PC-3 (cell line): ENCODE measurements around the gene ATN1.

Experiments
- CTCF ChIP-seq: fragments of 300-600 bp; sonication (generic); conservative IDR thresholded peaks from 2 replicates; pipeline ENCODE4 v1.5.1; 2017; ENCODE audit warnings: antibody characterized with exemption, low read depth, mild to moderate bottlenecking, low read length
- EZH2 ChIP-seq: fragments of 300-600 bp; sonication (generic); IDR thresholded peaks from one replicate; pipeline ENCODE4 v1.6.1; 2017; ENCODE audit warnings: antibody characterized with exemption, mild to moderate bottlenecking, low read length; ENCODE audit not compliant: unreplicated experiment
- EZH2phosphoT487 ChIP-seq: fragments of 300-600 bp; sonication (generic); IDR thresholded peaks from 2 replicates; pipeline ENCODE4 v1.6.1; 2018; ENCODE audit warnings: mild to moderate bottlenecking, antibody characterized with exemption, low read length, borderline replicate concordance

GRCh38 chr12:6932766-6933165, 5.0 kb downstream of the ATN1 start:
- no peak for TF ChIP-seq CTCF
- TF ChIP-seq EZH2: no peak
- TF ChIP-seq EZH2phosphoT487: no peak
